Tibial nerve (tissue), 4 donors: ENCODE measurements around the gene C4orf36. TPM values are rescaled to one million over a fixed set of nuclear protein-coding genes. Genes with fewer than 3 reads are reported as not detected.

ENCODE experiments used
- DNase-seq, 2 donors: peaks; one replicate each; pipeline ENCODE4 v3.0.0-alpha.2; 2019; ENCODE audit warnings: low spot score in 2 of 2
- H3K27ac ChIP-seq, 4 donors: fragments of 200-600 bp; sonication (generic) in 3 of 4; one replicate each; pipeline ENCODE4 v1.5.1; 2017 to 2019; ENCODE audit warnings: mild to moderate bottlenecking in 1 of 4
- H3K27me3 ChIP-seq, 2 donors: fragments of 200-600 bp; sonication (generic) in 1 of 2; one replicate each; pipeline versions ENCODE4 v1.5.1 to v1.6.0; 2017 to 2019
- H3K36me3 ChIP-seq, 3 donors: fragments of 200-600 bp; sonication (generic); one replicate each; pipeline ENCODE4 v1.5.1; 2018 to 2019
- H3K4me1 ChIP-seq, 4 donors: fragments of 200-600 bp; sonication (generic) in 3 of 4; one replicate each; pipeline ENCODE4 v1.5.1; 2017 to 2019
- H3K4me3 ChIP-seq, 4 donors: fragments of 200-600 bp; sonication (generic) in 3 of 4; one replicate each; pipeline ENCODE4 v1.5.1; 2017 to 2019; ENCODE audit warnings: mild to moderate bottlenecking in 1 of 4, moderate library complexity in 1 of 4
- H3K9me3 ChIP-seq, 4 donors: fragments of 200-600 bp; sonication (generic) in 3 of 4; one replicate each; pipeline ENCODE4 v1.5.1; 2017 to 2019
- CTCF ChIP-seq, 5 experiments: fragments of 200-600 bp in 3 of 5; fragments of 450-650 bp in 2 of 5; sonication (generic) in 3 of 5; IDR thresholded peaks; one replicate each; pipeline ENCODE4 v1.5.1; 2016 to 2019; ENCODE audit warnings: antibody characterized with exemption in 5 of 5, mild to moderate bottlenecking in 3 of 5, moderate library complexity in 2 of 5
- EP300 ChIP-seq, 2 donors: sonication (generic); formaldehyde crosslinking; IDR thresholded peaks; one replicate each; pipeline ENCODE4 v1.6.1; 2017; ENCODE audit warnings: antibody characterized with exemption in 2 of 2, mild to moderate bottlenecking in 1 of 2
- POLR2A ChIP-seq, 2 donors: fragments of 450-650 bp; IDR thresholded peaks; one replicate each; pipeline ENCODE4 v1.6.1; 2017; ENCODE audit warnings: antibody characterized with exemption in 2 of 2, mild to moderate bottlenecking in 2 of 2, moderate library complexity in 2 of 2
- WGBS, 2 donors: methylation state at CpG; one replicate each; pipeline ENCODE4 v1.1.5; 2018; 5-methylcytosine and 5-hydroxymethylcytosine counted together
- total RNA-seq, 4 donors: library from RNA; depleted of rRNA; stranded (reverse); fragments of >200 nt; gene quantifications; one replicate each; pipeline ENCODE4 v1.1.0, GENCODE V29; 2016

Gene C4orf36
- total RNA-seq, 4 donors from 2014 or later: 0.66 to 5.3 (median 3.4) TPM

- Histone ChIP-seq H3K9me3 (no peaks in the 10 kb centered on the region), H3K36me3 (peaks cover 0 to 9% (median 0%) of the 10 kb centered on the region in 3 donors), H3K4me1 (peaks cover 0 to 7% (median 0%) of the 10 kb centered on the region in 4 donors), H3K4me3 (no peak overlapping the region), H3K27ac (no peak overlapping the region), H3K27me3 (no peaks in the 10 kb centered on the region)
- DNase-seq: no peak
- 85 to 89% methylated on average over 1 of the region's 1 CpG for WGBS, 2 donors
- no peak for TF ChIP-seq CTCF (IDR thresholded peaks at IDR 0.05)
- no peak for TF ChIP-seq POLR2A (IDR thresholded peaks at IDR 0.05)
- TF ChIP-seq EP300 (IDR thresholded peaks at IDR 0.05): peak in 1 of 2 donors; percentile 67
Observed at GRCh38 chr4:86921608-86922252, 29.5 kb upstream of the C4orf36 start.

GRCh38 chr4:86919561-86920223 is 27.5 kb upstream of the C4orf36 start:
- TF ChIP-seq EP300 (IDR thresholded peaks at IDR 0.05) (no peak), POLR2A (IDR thresholded peaks at IDR 0.05) (no peak), CTCF (IDR thresholded peaks at IDR 0.05) (no peak)
- no peak for DNase-seq
- Histone ChIP-seq H3K4me1 (peaks cover 0 to 7% (median 0%) of the 10 kb centered on the region in 4 donors), H3K4me3 (no peak overlapping the region), H3K27ac (no peak overlapping the region), H3K36me3 (peaks cover 0 to 4% (median 0%) of the 10 kb centered on the region in 3 donors), H3K27me3 (no peaks in the 10 kb centered on the region), H3K9me3 (no peaks in the 10 kb centered on the region)
- WGBS, 2 donors: 87 to 98% methylated on average over 4 of the region's 4 CpGs

GRCh38 chr4:86918539-86919072 is 26.4 kb upstream of the C4orf36 start:
- no peak for TF ChIP-seq EP300 (IDR thresholded peaks at IDR 0.05)
- TF ChIP-seq POLR2A (IDR thresholded peaks at IDR 0.05): no peak
- TF ChIP-seq CTCF (IDR thresholded peaks at IDR 0.05): no peak
- Histone ChIP-seq H3K4me3 (no peak overlapping the region), H3K9me3 (no peaks in the 10 kb centered on the region), H3K27me3 (no peaks in the 10 kb centered on the region), H3K4me1 (peaks cover 0 to 7% (median 0%) of the 10 kb centered on the region in 4 donors), H3K27ac (no peak overlapping the region), H3K36me3 (no peaks in the 10 kb centered on the region)
- WGBS, 2 donors: 28 to 29% methylated on average over 3 of the region's 3 CpGs
- no peak for DNase-seq

- Histone ChIP-seq H3K4me3 (no peak overlapping the region), H3K27ac (no peak overlapping the region), H3K9me3 (no peaks in the 10 kb centered on the region), H3K36me3 (no peaks in the 10 kb centered on the region), H3K27me3 (no peaks in the 10 kb centered on the region), H3K4me1 (peaks cover 0 to 7% (median 0%) of the 10 kb centered on the region in 4 donors)
- 84 to 87% methylated on average over 4 of the region's 4 CpGs for WGBS, 2 donors
- no peak for DNase-seq
- TF ChIP-seq CTCF (IDR thresholded peaks at IDR 0.05) (no peak), POLR2A (IDR thresholded peaks at IDR 0.05) (no peak), EP300 (IDR thresholded peaks at IDR 0.05) (no peak)
Observed at GRCh38 chr4:86917212-86918039, 25.2 kb upstream of the C4orf36 start.
